Measurements from ENCODE around the gene FDPS.

FDPS gene

GRCh38 chr1:155304558-155305063 is 4.1 kb upstream of the FDPS start:
- no peak for DNase-seq (ENCODE audit: low read depth)
- no peak overlapping the region for H3K4me3 ChIP-seq (ENCODE audit: low read length)
- TF ChIP-seq CTCF (IDR thresholded peaks at IDR 0.05; ENCODE audit: insufficient read depth, low read depth, low read length, missing control alignments) = no peak

GRCh38 chr1:155305881-155306391 is 2.7 kb upstream of the FDPS start:
- no peak overlapping the region for H3K4me3 ChIP-seq (ENCODE audit: low read length)
- no peak for DNase-seq (ENCODE audit: low read depth)
- no peak for TF ChIP-seq CTCF (IDR thresholded peaks at IDR 0.05; ENCODE audit: insufficient read depth, low read depth, low read length, missing control alignments)

GRCh38 chr1:155307247-155307740 is 1.4 kb upstream of the FDPS start:
- DNase-seq (ENCODE audit: low read depth) = peak; percentile 33
- no peak overlapping the region for H3K4me3 ChIP-seq (ENCODE audit: low read length)

GRCh38 chr1:155309423-155310021 is 856 bp downstream of the FDPS start:
- TF ChIP-seq CTCF (IDR thresholded peaks at IDR 0.05; ENCODE audit: insufficient read depth, low read depth, low read length, missing control alignments) = peak; percentile 5
- peak; percentile 21 for DNase-seq (ENCODE audit: low read depth)
- peak overlapping the region; percentile 98 for H3K4me3 ChIP-seq (ENCODE audit: low read length)

More at GRCh38 chr1:155307247-155307740, 1.4 kb upstream of the FDPS start:
- peak; percentile 17 for TF ChIP-seq CTCF (IDR thresholded peaks at IDR 0.05; ENCODE audit: insufficient read depth, low read depth, low read length, missing control alignments)

GRCh38 chr1:155313261-155313660 is 4.6 kb downstream of the FDPS start:
- H3K4me3 ChIP-seq (ENCODE audit: low read length) = no peak overlapping the region
- peak; percentile 47 for DNase-seq (ENCODE audit: low read depth)
- TF ChIP-seq CTCF (IDR thresholded peaks at IDR 0.05; ENCODE audit: insufficient read depth, low read depth, low read length, missing control alignments) = no peak

- TF ChIP-seq CTCF (IDR thresholded peaks at IDR 0.05; ENCODE audit: insufficient read depth, low read depth, low read length, missing control alignments) = no peak
- DNase-seq (ENCODE audit: low read depth) = no peak
- H3K4me3 ChIP-seq (ENCODE audit: low read length) = no peak overlapping the region
Measured at GRCh38 chr1:155316922-155317321, 8.3 kb downstream of the FDPS start.

GRCh38 chr1:155318082-155318481 is 9.4 kb downstream of the FDPS start:
- DNase-seq (ENCODE audit: low read depth) = no peak
- H3K4me3 ChIP-seq (ENCODE audit: low read length) = no peak overlapping the region
- no peak for TF ChIP-seq CTCF (IDR thresholded peaks at IDR 0.05; ENCODE audit: insufficient read depth, low read depth, low read length, missing control alignments)
